ENCODE results near the gene JAZF1. TPM values are rescaled to one million over a fixed set of nuclear protein-coding genes. Genes with fewer than 3 reads are reported as not detected.

Gene JAZF1
- total and polyA plus RNA-seq, 9 of the 15 experiments (the other 6 are each of a cell fraction or from before 2014, with no cell fraction given), result 0.04 to 0.64 (median 0.11) TPM; not detected in 3

DNA sequence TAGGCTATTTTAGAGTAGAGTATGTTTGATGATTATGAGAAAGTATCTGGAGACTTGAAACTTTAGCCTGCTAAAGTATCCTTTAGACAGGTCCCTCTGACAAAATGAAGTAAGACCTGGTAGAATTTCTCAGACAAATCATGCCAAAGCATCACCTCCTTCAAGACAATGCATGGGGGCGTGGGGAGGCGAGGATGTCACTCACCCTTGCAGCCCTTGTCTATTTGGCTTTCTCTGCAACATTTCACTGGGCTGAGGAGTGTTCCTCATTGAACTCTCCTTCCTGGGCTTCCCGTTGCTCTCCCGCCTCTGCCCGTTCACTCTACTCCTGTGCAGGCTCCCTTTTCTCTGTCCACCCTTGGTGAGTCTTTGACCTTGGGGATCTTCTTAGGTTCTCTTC lies 98.5 kb downstream of the JAZF1 start (continued):
- TF ChIP-seq, protein P1, sequence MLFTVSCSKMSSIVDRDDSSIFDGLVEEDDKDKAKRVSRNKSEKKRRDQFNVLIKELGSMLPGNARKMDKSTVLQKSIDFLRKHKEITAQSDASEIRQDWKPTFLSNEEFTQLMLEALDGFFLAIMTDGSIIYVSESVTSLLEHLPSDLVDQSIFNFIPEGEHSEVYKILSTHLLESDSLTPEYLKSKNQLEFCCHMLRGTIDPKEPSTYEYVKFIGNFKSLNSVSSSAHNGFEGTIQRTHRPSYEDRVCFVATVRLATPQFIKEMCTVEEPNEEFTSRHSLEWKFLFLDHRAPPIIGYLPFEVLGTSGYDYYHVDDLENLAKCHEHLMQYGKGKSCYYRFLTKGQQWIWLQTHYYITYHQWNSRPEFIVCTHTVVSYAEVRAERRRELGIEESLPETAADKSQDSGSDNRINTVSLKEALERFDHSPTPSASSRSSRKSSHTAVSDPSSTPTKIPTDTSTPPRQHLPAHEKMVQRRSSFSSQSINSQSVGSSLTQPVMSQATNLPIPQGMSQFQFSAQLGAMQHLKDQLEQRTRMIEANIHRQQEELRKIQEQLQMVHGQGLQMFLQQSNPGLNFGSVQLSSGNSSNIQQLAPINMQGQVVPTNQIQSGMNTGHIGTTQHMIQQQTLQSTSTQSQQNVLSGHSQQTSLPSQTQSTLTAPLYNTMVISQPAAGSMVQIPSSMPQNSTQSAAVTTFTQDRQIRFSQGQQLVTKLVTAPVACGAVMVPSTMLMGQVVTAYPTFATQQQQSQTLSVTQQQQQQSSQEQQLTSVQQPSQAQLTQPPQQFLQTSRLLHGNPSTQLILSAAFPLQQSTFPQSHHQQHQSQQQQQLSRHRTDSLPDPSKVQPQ (CRISPR knock-in tag; IDR thresholded peaks at IDR 0.05; ENCODE audit: borderline replicate concordance), result no peak
- TF ChIP-seq, protein P2, sequence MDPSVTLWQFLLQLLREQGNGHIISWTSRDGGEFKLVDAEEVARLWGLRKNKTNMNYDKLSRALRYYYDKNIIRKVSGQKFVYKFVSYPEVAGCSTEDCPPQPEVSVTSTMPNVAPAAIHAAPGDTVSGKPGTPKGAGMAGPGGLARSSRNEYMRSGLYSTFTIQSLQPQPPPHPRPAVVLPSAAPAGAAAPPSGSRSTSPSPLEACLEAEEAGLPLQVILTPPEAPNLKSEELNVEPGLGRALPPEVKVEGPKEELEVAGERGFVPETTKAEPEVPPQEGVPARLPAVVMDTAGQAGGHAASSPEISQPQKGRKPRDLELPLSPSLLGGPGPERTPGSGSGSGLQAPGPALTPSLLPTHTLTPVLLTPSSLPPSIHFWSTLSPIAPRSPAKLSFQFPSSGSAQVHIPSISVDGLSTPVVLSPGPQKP (CRISPR knock-in tag; IDR thresholded peaks at IDR 0.05), result no peak
- TF ChIP-seq GTF3C2 (IDR thresholded peaks at IDR 0.05; ENCODE audit: borderline replicate concordance, extremely low read depth, insufficient read length) (no peak), RBM22 (IDR thresholded peaks at IDR 0.05; ENCODE audit: low read depth, low read length, poor library complexity, severe bottlenecking) (no peak), EHMT2 (IDR thresholded peaks at IDR 0.05) (no peak)

Data from K562 (cell line).